Measurements from ENCODE around the gene CD79A.

CD79A gene

GRCh38 chr19:41876847-41877832 lies at the start of gene CD79A:
CD79A (plus strand) TSS chr19:41877279; CDS start chr19:41877305, 26 bp downstream.
- no peak for DNase-seq

- no peak for DNase-seq
Observed at GRCh38 chr19:41837981-41838708, 38.9 kb upstream of the CD79A start.

DNA sequence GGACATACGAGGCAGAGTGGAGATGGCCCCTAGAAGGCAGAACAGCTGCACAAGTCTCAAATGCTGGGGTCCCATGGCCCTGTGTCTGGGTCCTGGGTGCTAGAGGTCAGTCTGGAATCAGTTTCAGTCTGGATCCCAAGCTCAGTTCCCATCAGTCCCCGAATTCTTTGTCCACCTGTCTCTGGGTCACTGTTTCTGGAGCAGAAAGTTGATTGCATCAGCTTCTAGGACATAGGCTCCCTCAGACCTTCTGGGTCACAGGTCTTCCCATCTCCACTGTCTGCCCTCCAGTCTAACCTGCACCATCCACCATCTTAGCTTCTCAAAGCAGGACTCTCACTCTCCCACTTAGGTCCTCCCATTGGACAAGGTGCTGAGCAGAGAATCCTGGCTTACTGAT lies 37.9 kb upstream of the CD79A start:
- no peak for DNase-seq

- DNase-seq = no peak
Observed at GRCh38 chr19:41843371-41843770, 33.7 kb upstream of the CD79A start.

DNA sequence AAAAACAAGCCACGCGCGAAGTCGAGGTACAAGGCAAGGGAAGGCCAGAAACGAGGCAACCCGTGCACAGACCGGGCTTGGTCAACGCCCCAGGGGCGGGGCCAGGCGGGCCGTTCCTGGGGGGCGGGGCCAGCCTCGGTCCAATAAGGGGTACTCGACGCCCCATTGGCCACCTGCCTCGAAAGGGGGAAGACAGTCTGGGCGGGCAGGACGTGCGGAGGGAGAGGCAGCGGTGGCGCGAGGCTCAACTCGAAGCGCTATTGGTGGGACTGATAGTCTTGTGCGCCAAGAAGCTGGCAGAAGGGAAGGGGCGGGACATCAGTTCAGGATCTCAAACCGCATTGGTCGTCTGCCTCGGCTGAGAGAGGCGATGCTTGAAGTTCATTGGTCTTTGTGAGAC lies 32.5 kb upstream of the CD79A start, which contains the start of gene LYPD4:
Gene LYPD4 (minus strand): TSS at position 83 of the 400 bp plus-strand sequence. CDS start 5,398 bp downstream, outside the sequence.
- DNase-seq = no peak

- DNase-seq = no peak
Observed at GRCh38 chr19:41845001-41845050, 32.3 kb upstream of the CD79A start, which contains the start of gene DMRTC2. DMRTC2 (plus strand) TSS chr19:41845042; CDS start chr19:41847429, 2,387 bp downstream.

DNA sequence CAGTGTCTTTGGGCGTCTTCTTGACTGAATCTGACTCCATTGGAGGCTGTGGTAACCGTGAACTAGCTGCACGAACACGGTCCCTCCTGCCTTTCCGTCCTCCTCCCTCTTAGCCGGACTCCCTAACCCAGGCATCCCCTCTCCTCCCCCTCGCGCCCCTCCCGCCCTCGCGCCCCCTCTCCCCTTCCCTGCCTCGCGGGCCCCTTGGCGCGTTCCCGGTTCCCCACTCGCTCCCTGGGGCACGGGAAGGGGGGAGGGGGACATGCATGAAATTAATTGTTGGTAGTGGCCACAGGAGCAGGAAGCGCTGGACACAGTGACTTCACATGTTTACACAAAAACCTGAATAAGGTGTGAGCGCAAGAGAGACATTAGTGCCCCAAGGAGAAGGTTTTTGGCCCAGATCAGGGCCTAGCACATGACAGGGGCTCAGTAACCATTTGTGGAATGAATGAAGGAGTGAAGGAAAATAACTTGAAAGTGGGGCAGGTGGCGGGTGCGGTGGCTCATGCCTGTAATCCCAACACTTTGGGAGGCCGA lies 32.0 kb upstream of the CD79A start:
- DNase-seq = no peak

DNA sequence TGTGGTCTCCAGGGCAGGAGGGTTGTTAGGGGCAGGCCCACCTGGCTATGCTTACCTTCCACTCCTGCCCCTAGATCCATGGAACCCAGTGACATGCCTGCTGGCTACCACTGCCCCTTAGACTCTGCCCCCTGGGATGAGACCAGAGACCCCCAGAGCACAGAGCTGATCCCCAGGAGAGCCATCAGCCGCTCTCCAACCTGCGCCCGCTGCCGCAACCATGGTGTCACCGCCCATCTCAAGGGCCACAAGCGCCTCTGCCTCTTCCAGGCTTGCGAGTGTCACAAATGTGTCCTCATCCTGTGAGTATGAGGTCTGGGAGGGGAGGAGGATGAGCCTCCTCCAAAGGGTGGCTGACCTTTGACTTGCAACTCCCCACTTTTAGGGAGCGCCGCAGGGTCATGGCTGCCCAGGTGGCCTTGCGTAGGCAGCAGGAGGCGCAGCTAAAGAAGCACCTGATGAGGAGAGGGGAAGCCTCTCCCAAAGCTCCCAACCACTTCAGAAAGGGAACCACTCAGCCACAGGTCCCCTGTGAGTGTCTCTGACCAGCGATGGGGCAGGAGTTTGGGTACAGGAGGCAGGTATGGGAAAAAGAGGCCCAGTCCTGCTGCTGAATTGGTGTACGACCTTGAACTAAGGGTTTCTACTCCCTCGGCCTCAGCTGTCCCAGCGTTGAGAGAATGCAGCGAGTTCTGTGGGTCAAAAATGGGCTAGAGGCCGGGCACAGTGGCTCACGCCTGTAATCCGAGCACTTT lies 29.6 kb upstream of the CD79A start:
- no peak for DNase-seq

- DNase-seq = no peak
Observed at GRCh38 chr19:41848666-41849065, 28.4 kb upstream of the CD79A start.

- no peak for DNase-seq
Observed at GRCh38 chr19:41849067-41849466, 28.0 kb upstream of the CD79A start.

DNA sequence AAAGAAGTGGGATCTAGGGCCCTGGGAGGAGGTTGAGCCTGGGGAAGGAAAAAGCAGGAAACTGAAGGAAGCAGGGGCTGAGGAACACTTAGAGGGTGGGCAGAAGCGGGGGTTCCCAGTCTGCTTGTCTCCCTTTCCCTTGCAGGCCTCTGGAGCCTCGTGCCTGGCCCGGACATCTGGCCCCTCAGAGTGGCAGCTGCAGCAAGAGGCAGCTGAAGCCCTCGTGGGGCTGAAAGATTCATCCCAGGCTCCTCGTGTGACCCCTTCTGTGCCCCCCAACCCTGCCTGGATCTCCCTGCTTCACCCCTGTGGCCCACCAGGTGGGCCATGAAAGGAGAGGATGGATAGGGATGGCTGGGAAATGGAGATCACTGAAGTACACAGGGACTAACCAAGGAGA lies 26.7 kb upstream of the CD79A start:
- no peak for DNase-seq

DNA sequence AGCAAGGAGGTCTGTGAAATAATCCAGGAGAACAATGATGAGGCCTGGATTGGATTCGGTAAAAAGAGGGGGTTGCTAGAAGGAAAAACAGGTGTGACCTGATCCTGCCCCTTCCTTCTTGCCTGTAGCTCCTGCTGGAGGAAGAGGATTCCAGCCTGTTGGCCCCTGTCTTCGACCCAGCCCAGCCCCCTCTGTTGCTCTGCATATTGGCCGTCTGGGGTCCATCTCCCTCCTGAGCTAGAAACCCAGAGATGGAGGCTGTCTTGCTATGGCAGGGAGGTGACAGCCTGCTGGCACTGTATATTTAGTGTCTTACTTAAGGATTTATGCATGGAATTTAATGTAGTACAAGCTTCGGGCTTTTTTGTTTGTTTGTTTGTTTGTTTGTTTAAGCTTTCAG lies 25.6 kb upstream of the CD79A start:
- DNase-seq = no peak

- no peak for DNase-seq
Observed at GRCh38 chr19:41853344-41853743, 23.7 kb upstream of the CD79A start.

DNA sequence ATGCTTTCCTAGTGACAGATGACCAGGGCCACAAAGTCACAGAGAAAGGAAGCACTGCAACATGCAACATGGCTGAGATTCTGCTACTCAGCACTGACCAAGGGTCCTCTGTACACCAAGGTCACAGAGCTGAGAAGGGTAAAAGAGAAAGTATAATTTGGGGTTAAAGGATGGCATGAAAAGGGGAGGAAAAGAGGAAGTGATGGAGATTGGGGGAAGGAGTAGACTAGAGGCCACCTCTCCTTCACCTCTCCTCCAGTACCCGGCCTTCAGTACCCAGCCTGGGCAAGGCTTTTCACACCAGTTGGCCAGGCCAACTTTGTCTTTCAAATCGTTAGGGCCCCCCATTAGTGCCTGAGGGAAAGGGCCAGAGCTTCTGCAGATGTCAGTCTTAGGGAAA lies 23.3 kb upstream of the CD79A start:
- no peak for DNase-seq

GRCh38 chr19:41859213-41859617 lies 17.9 kb upstream of the CD79A start:
- no peak for DNase-seq

DNA sequence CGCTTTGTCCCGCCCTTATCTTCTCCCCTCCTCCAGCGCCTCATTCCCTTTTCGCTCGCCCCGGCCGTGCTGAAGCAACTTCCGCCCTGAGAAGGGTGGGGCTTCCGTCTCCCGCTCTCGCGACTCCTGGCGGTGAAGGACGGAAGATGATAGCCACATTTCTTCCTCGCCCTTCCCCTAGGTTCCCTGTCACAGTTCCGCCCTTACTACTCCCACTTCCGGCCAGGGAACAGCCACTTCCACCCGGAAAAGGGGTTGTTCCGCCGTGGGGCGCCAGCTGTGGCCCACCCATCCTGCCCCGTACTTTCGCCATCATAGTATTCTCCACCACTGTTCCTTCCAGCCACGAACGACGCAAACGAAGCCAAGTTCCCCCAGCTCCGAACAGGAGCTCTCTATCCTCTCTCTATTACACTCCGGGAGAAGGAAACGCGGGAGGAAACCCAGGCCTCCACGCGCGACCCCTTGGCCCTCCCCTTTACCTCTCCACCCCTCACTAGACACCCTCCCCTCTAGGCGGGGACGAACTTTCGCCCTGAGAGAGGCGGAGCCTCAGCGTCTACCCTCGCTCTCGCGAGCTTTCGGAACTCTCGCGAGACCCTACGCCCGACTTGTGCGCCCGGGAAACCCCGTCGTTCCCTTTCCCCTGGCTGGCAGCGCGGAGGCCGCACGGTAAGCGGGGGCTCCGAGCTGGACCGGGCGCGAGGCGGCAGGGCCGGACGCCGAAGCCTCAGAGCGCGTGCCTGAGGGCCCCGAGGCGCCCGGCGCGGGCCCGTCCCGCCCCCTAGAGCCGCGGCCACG lies 17.3 kb upstream of the CD79A start, which contains the start of gene RPS19:
Gene RPS19 (plus strand): TSS at position 638 of the 801 bp plus-strand sequence. CDS start 520 bp downstream, outside the sequence.
- DNase-seq = peak; percentile 98

- DNase-seq = no peak
Observed at GRCh38 chr19:41860419-41861115, 16.5 kb upstream of the CD79A start.

- peak; percentile 19 for DNase-seq
Observed at GRCh38 chr19:41861116-41861768, 15.8 kb upstream of the CD79A start.

DNA sequence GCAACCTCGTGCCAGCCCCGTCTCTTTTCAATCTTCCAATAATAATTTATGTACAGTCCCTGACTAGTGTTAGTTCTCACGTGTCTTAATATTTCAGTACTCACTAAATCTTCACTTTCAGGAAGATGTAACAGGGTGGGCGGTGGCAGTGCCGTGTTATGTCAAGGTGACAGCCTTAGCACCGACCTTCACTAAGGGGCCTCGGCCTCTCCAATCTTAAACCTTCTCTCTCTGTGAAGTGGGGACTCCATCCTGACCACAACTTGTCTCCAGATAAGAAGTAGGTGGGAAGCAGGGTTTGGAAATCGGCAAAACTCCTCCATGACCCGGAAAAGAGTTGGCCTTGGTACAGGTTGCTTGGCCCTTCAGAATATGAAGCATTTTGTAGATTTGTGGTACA lies 15.2 kb upstream of the CD79A start:
- DNase-seq = no peak

DNA sequence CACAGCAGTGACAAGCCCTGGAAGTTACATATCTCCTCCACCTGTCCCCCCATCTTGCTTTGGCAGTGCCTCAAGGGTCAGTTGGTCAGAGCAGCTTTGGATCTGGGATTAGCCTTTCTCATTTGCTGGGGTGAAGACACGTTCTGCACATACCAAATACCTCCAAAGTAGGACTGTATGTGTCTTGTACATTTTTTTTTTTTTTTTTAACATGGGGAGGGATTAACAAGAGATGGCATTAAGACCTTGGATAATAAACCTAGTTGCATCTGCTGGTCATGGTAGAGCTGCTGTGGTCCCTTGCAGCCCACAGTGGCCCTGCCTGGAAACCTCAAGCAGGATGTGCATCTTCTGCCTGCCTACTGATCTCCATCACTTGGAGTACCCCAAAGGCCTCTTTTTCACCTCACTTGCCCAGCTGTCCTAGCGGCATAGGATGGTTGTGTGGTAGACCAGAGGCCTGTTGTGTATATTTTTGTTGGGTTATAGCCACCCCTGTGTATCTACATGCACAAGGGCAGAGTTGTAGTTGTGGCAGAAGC lies 14.6 kb upstream of the CD79A start:
- no peak for DNase-seq

Data from DMS79 treated with DMSO at 0.1 percent for 48 hours (cell line).